ENCODE results near the gene KCNJ3. TPM values are rescaled to one million over a fixed set of nuclear protein-coding genes. Genes with fewer than 3 reads are reported as not detected.

The KCNJ3 gene
- total RNA-seq, 1 experiment from 2014 or later: not detected

- intact Hi-C loops (cut with micrococcal nuclease; ENCODE audit: unreplicated experiment): no loop called here
- H3K36me3 ChIP-seq (ENCODE audit: insufficient read depth, low read length, poor library complexity, severe bottlenecking): no peaks in the 10 kb centered on the region
- H3K27me3 ChIP-seq (replicated peaks; ENCODE audit: insufficient read depth, low read depth, low read length, poor library complexity): peaks cover 62% of the 10 kb centered on the region
- H3K4me3 ChIP-seq (ENCODE audit: low read depth, low read length, poor library complexity, severe bottlenecking): no peak overlapping the region
- POLR2A ChIA-PET (ENCODE audit: low non-redundant PET): no interaction called here
- no TSS peak for BruUV-seq (replicated peaks)
- DNase-seq (ENCODE audit: low spot score): no peak
- H3K4me1 ChIP-seq (ENCODE audit: insufficient read depth, low read length, poor library complexity, severe bottlenecking): peaks cover 6% of the 10 kb centered on the region
- TF ChIP-seq CTCF (conservative IDR thresholded peaks at IDR 0.05; ENCODE audit: low read depth, low read length) (no peak), EZH2 (IDR thresholded peaks at IDR 0.05; ENCODE audit: borderline replicate concordance, low read depth, low read length, poor library complexity, severe bottlenecking) (no peak)
- CTCF ChIA-PET: no interaction called here
- no peak overlapping the region for H3K27ac ChIP-seq (ENCODE audit: low read depth, low read length, poor library complexity, severe bottlenecking)
- no peaks in the 10 kb centered on the region for H3K9me3 ChIP-seq (ENCODE audit: low read depth, low read length, poor library complexity, severe bottlenecking)
Measured at GRCh38 chr2:154699575-154699930, 1.1 kb downstream of the KCNJ3 start.

GRCh38 chr2:154700136-154700535 is 1.6 kb downstream of the KCNJ3 start:
- intact Hi-C loops (cut with micrococcal nuclease; ENCODE audit: unreplicated experiment): no loop called here
- peaks cover 6% of the 10 kb centered on the region for H3K4me1 ChIP-seq (ENCODE audit: insufficient read depth, low read length, poor library complexity, severe bottlenecking)
- no peak for TF ChIP-seq CTCF (conservative IDR thresholded peaks at IDR 0.05; ENCODE audit: low read depth, low read length)
- TF ChIP-seq EZH2 (IDR thresholded peaks at IDR 0.05; ENCODE audit: borderline replicate concordance, low read depth, low read length, poor library complexity, severe bottlenecking): no peak
- CTCF ChIA-PET: no interaction called here
- H3K27ac ChIP-seq (ENCODE audit: low read depth, low read length, poor library complexity, severe bottlenecking): no peak overlapping the region
- H3K36me3 ChIP-seq (ENCODE audit: insufficient read depth, low read length, poor library complexity, severe bottlenecking): no peaks in the 10 kb centered on the region
- peaks cover 56% of the 10 kb centered on the region for H3K27me3 ChIP-seq (replicated peaks; ENCODE audit: insufficient read depth, low read depth, low read length, poor library complexity)
- no peak for DNase-seq (ENCODE audit: low spot score)
- POLR2A ChIA-PET (ENCODE audit: low non-redundant PET): no interaction called here
- BruUV-seq (replicated peaks): no TSS peak
- H3K4me3 ChIP-seq (ENCODE audit: low read depth, low read length, poor library complexity, severe bottlenecking): no peak overlapping the region
- H3K9me3 ChIP-seq (ENCODE audit: low read depth, low read length, poor library complexity, severe bottlenecking): no peaks in the 10 kb centered on the region

DNA sequence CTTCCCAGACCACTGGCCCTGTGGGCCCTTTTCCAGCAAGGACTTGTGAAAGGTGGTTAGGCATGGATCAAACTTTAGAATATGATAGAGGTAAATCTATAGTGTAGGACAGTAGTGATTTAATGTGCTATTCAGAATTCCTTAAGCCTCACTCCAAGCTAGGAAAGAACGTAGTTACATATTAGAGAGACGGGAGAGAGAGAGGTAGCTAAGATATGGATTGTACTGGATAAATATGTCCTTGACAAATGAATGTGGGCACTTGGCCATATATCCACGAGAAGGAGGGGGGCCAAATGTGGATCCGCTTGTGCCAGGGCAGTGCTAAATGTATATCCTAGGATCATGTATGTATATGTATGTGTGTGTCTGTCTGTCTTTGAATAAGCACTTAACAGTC is 6.5 kb downstream of the KCNJ3 start:
- Histone ChIP-seq H3K27me3 (replicated peaks; ENCODE audit: insufficient read depth, low read depth, low read length, poor library complexity) (peaks cover 26% of the 10 kb centered on the region), H3K4me3 (ENCODE audit: low read depth, low read length, poor library complexity, severe bottlenecking) (no peak overlapping the region), H3K4me1 (ENCODE audit: insufficient read depth, low read length, poor library complexity, severe bottlenecking) (no peaks in the 10 kb centered on the region), H3K36me3 (ENCODE audit: insufficient read depth, low read length, poor library complexity, severe bottlenecking) (no peaks in the 10 kb centered on the region), H3K9me3 (ENCODE audit: low read depth, low read length, poor library complexity, severe bottlenecking) (no peaks in the 10 kb centered on the region), H3K27ac (ENCODE audit: low read depth, low read length, poor library complexity, severe bottlenecking) (no peak overlapping the region)
- no peak for DNase-seq (ENCODE audit: low spot score)
- BruUV-seq (replicated peaks): no TSS peak
- intact Hi-C loops (cut with micrococcal nuclease; ENCODE audit: unreplicated experiment): no loop called here
- TF ChIP-seq CTCF (conservative IDR thresholded peaks at IDR 0.05; ENCODE audit: low read depth, low read length) (no peak), EZH2 (IDR thresholded peaks at IDR 0.05; ENCODE audit: borderline replicate concordance, low read depth, low read length, poor library complexity, severe bottlenecking) (no peak)
- CTCF ChIA-PET: no interaction called here
- POLR2A ChIA-PET (ENCODE audit: low non-redundant PET): no interaction called here

Measured in A673 (cell line).